ENCODE measurements around the gene CUL5. TPM values are rescaled to one million over a fixed set of nuclear protein-coding genes. Genes with fewer than 3 reads are reported as not detected.
A peak's percentile ranks its signal among the peaks of the same experiment; 100 is the strongest.

CUL5 gene
- total and polyA plus RNA-seq, 2 donors (not counting 1 experiment from before 2014, with no cell fraction given), result 22.9 to 28.2 TPM

DNA sequence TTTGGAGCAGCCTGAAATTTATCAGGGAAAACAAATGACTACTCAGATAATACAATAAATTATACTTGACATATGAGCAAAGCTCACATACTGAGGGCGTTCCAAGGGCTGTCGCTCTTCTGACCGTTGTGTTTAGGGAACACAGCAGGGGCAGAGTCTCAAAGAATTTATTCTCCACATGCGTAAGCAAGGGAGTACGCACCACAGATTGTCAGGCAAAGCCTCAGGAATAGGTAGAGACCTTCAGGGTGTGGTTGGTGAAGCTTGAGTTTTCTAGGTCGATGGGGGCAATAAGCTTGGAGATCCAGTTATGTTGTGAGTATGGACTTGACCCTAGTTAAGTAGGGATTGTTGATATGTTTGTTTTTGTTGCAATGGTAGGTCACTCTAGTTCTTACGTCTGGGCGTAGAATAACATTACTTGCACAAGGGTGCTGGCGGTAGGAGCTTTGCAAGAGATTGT lies 113.5 kb downstream of the CUL5 start:
- peak overlapping the region; percentile 84 for H3K27ac ChIP-seq (ENCODE audit: insufficient read depth, low read length)
- H4K20me1 ChIP-seq (ENCODE audit: control insufficient read depth, extremely low read depth, insufficient read depth, low read length), result no peaks in the 10 kb centered on the region
- H3K4me1 ChIP-seq (ENCODE audit: control insufficient read depth, extremely low read depth, insufficient read depth, low read length), result no peaks in the 10 kb centered on the region
- DNase-seq (ENCODE audit: low read depth in 2 of 2), result peak; percentile 33 to 34
- H3K79me2 ChIP-seq (ENCODE audit: control insufficient read depth, insufficient read depth, low read length), result peaks cover 30% of the 10 kb centered on the region
- H2AFZ ChIP-seq (ENCODE audit: low read length), result peak overlapping the region; percentile 84
- peak overlapping the region; percentile 73 to 91 (median 84) for H3K4me3 ChIP-seq (replicated peaks in 1 of 4; ENCODE audit: control extremely low read depth in 1 of 4, insufficient read depth in 1 of 4, low read depth in 3 of 4, low read length in 4 of 4)
- peak overlapping the region; percentile 86 for H3K9ac ChIP-seq (ENCODE audit: insufficient read depth, low read length)
- peak overlapping the region; percentile 87 for H3K4me2 ChIP-seq (ENCODE audit: extremely low read depth, insufficient read depth, low read length)
- H3K27me3 ChIP-seq (ENCODE audit: control insufficient read depth, insufficient read depth, low read length), result no peaks in the 10 kb centered on the region
- H3K36me3 ChIP-seq (ENCODE audit: control insufficient read depth, insufficient read depth, low read length), result no peaks in the 10 kb centered on the region
- no peaks in the 10 kb centered on the region for H3K9me3 ChIP-seq (ENCODE audit: control insufficient read depth, insufficient read depth, low read depth, low read length)
- TF ChIP-seq, protein P1, sequence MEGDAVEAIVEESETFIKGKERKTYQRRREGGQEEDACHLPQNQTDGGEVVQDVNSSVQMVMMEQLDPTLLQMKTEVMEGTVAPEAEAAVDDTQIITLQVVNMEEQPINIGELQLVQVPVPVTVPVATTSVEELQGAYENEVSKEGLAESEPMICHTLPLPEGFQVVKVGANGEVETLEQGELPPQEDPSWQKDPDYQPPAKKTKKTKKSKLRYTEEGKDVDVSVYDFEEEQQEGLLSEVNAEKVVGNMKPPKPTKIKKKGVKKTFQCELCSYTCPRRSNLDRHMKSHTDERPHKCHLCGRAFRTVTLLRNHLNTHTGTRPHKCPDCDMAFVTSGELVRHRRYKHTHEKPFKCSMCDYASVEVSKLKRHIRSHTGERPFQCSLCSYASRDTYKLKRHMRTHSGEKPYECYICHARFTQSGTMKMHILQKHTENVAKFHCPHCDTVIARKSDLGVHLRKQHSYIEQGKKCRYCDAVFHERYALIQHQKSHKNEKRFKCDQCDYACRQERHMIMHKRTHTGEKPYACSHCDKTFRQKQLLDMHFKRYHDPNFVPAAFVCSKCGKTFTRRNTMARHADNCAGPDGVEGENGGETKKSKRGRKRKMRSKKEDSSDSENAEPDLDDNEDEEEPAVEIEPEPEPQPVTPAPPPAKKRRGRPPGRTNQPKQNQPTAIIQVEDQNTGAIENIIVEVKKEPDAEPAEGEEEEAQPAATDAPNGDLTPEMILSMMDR (conservative IDR thresholded peaks at IDR 0.05 in 1 of 2, IDR thresholded peaks at IDR 0.05 in 1 of 2; ENCODE audit: low read depth in 1 of 2, low read length in 2 of 2), result no peak
- TF ChIP-seq EZH2 (IDR thresholded peaks at IDR 0.05; ENCODE audit: low read length, missing control alignments), result no peak

DNA sequence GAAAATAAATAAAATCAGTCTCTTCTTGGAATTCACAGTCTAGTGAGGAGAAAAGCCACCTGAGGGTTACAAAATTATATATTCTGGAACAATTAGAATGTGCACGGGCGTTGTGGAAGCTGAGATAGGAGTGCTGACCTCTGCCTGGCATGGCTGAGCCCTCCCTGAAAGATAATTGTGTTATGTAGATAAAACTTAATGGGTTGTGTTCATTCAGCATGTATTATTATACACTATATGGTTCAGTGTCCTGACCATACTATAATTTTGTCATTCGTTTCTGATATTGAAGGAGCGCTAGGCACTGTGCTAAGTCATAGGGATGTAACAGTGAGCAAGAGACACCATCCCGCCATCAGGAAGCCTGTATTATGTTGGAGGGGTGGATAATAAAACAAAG lies 116.4 kb downstream of the CUL5 start:
- no peak for DNase-seq (ENCODE audit: low read depth in 2 of 2)
- Histone ChIP-seq H3K27me3 (ENCODE audit: control insufficient read depth, insufficient read depth, low read length) (no peaks in the 10 kb centered on the region), H3K27ac (ENCODE audit: insufficient read depth, low read length) (no peak overlapping the region), H3K36me3 (ENCODE audit: control insufficient read depth, insufficient read depth, low read length) (no peaks in the 10 kb centered on the region), H3K4me2 (ENCODE audit: extremely low read depth, insufficient read depth, low read length) (no peak overlapping the region), H4K20me1 (ENCODE audit: control insufficient read depth, extremely low read depth, insufficient read depth, low read length) (no peaks in the 10 kb centered on the region), H3K4me3 (replicated peaks in 1 of 4; ENCODE audit: control extremely low read depth in 1 of 4, insufficient read depth in 1 of 4, low read depth in 3 of 4, low read length in 4 of 4) (no peak overlapping the region), H3K9ac (ENCODE audit: insufficient read depth, low read length) (no peak overlapping the region), H2AFZ (ENCODE audit: low read length) (no peak overlapping the region), H3K79me2 (ENCODE audit: control insufficient read depth, insufficient read depth, low read length) (peaks cover 33% of the 10 kb centered on the region), H3K9me3 (ENCODE audit: control insufficient read depth, insufficient read depth, low read depth, low read length) (no peaks in the 10 kb centered on the region), H3K4me1 (ENCODE audit: control insufficient read depth, extremely low read depth, insufficient read depth, low read length) (no peaks in the 10 kb centered on the region)
- TF ChIP-seq, protein P1 (conservative IDR thresholded peaks at IDR 0.05 in 1 of 2, IDR thresholded peaks at IDR 0.05 in 1 of 2; ENCODE audit: low read depth in 1 of 2, low read length in 2 of 2), result no peak
- TF ChIP-seq EZH2 (IDR thresholded peaks at IDR 0.05; ENCODE audit: low read length, missing control alignments), result no peak

DNA sequence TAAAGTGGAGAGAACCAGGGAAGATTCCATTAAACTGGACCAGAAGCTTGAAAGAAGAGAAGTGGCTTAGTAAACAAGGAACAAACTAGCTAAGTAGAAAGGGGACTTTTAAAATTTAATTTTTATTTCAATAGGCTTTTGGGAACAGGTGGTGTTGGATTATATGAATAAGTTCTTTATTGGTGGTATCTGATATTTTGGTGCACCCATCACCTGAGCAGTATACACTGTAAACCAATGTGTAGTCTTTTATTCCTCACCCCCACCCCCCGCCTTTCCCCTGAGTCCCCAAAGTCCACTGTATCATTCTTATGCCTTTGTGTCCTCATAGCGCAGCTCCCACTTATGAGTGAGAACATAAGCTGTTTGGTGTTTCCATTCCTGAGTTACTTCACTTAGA lies 120.1 kb downstream of the CUL5 start:
- no peaks in the 10 kb centered on the region for H3K9me3 ChIP-seq (ENCODE audit: control insufficient read depth, insufficient read depth, low read depth, low read length)
- peaks cover 23% of the 10 kb centered on the region for H3K79me2 ChIP-seq (ENCODE audit: control insufficient read depth, insufficient read depth, low read length)
- H4K20me1 ChIP-seq (ENCODE audit: control insufficient read depth, extremely low read depth, insufficient read depth, low read length), result no peaks in the 10 kb centered on the region
- H3K36me3 ChIP-seq (ENCODE audit: control insufficient read depth, insufficient read depth, low read length), result no peaks in the 10 kb centered on the region
- no peak overlapping the region for H2AFZ ChIP-seq (ENCODE audit: low read length)
- no peaks in the 10 kb centered on the region for H3K27me3 ChIP-seq (ENCODE audit: control insufficient read depth, insufficient read depth, low read length)
- no peak overlapping the region for H3K9ac ChIP-seq (ENCODE audit: insufficient read depth, low read length)
- H3K4me3 ChIP-seq (replicated peaks in 1 of 4; ENCODE audit: control extremely low read depth in 1 of 4, insufficient read depth in 1 of 4, low read depth in 3 of 4, low read length in 4 of 4), result no peak overlapping the region
- TF ChIP-seq EZH2 (IDR thresholded peaks at IDR 0.05; ENCODE audit: low read length, missing control alignments), result no peak
- TF ChIP-seq, protein P1 (conservative IDR thresholded peaks at IDR 0.05 in 1 of 2, IDR thresholded peaks at IDR 0.05 in 1 of 2; ENCODE audit: low read depth in 1 of 2, low read length in 2 of 2), result no peak
- H3K27ac ChIP-seq (ENCODE audit: insufficient read depth, low read length), result no peak overlapping the region
- no peaks in the 10 kb centered on the region for H3K4me1 ChIP-seq (ENCODE audit: control insufficient read depth, extremely low read depth, insufficient read depth, low read length)
- no peak overlapping the region for H3K4me2 ChIP-seq (ENCODE audit: extremely low read depth, insufficient read depth, low read length)
- DNase-seq (ENCODE audit: low read depth in 2 of 2), result no peak

All from fibroblast of lung (primary cell).